T-cell (primary cell): ENCODE measurements around the gene MAP3K1. TPM values are rescaled to one million over a fixed set of nuclear protein-coding genes. Genes with fewer than 3 reads are reported as not detected.

Experiments used
- ATAC-seq, 4 experiments: fragments of 200-7000 bp in 3 of 4; fragments of 150-1000 bp in 1 of 4; cut with Tn5 transposase; replicated peaks in 1 of 4; 1 replicate in 3 of 4; 2 replicates in 1 of 4; pipeline ENCODE4 v1.10.0; 2021; ENCODE audit warnings: moderate library complexity in 3 of 4, mild to moderate bottlenecking in 2 of 4, moderate number of reproducible peaks in 1 of 4
- CTCF ChIA-PET, 2 donors: fragments of 300-600 bp; sonication (Branson Sonifier 250); formaldehyde crosslinking; loops; one replicate each; lab custom pipeline; 2022; ENCODE audit warnings: antibody characterized with exemption in 2 of 2; lab: Charles Lee
- POLR2A ChIA-PET, 2 donors: fragments of 300-600 bp; sonication (Branson Sonifier 250); formaldehyde crosslinking; loops; one replicate each; lab custom pipeline; 2022; ENCODE audit warnings: antibody characterized with exemption in 2 of 2; lab: Charles Lee
- DNase-seq, 35 experiments: peaks; one replicate each; pipeline versions ENCODE4 v3.0.0 to v3.0.0-alpha.2; 2013 to 2023
- H3K27ac ChIP-seq: one replicate; pipeline ENCODE4 v1.5.1; 2013; ENCODE audit warnings: low read length
- H3K27me3 ChIP-seq, 2 experiments: replicated peaks in 1 of 2; 1 replicate in 1 of 2; 2 replicates in 1 of 2; pipeline versions ENCODE4 v1.6.1 to v1.7.0; 2013; ENCODE audit warnings: low read length in 1 of 2, mixed read lengths in 1 of 2; ENCODE audit not compliant: control insufficient read depth in 2 of 2, insufficient read depth in 2 of 2; ENCODE audit errors: extremely low read depth in 1 of 2
- H3K36me3 ChIP-seq, 2 donors: 1 replicate in 1 of 2; 2 replicates in 1 of 2; pipeline versions ENCODE4 v1.6.1 to v1.7.0; 2013; ENCODE audit warnings: low read length in 1 of 2; ENCODE audit not compliant: control insufficient read depth in 2 of 2, insufficient read depth in 1 of 2; ENCODE audit errors: extremely low read depth in 1 of 2
- H3K4me1 ChIP-seq, 2 experiments: 1 replicate in 1 of 2; 2 replicates in 1 of 2; pipeline versions ENCODE4 v1.6.1 to v1.7.0; 2013; ENCODE audit warnings: low read length in 2 of 2, mixed read lengths in 1 of 2; ENCODE audit not compliant: insufficient read depth in 2 of 2, control insufficient read depth in 1 of 2; ENCODE audit errors: extremely low read depth in 1 of 2
- H3K4me3 ChIP-seq, 2 donors: 1 replicate in 1 of 2; 2 replicates in 1 of 2; pipeline versions ENCODE4 v1.5.1 to v1.7.0; 2013; ENCODE audit warnings: mild to moderate bottlenecking in 2 of 2, low read length in 1 of 2, moderate library complexity in 1 of 2; ENCODE audit not compliant: control insufficient read depth in 1 of 2; ENCODE audit errors: extremely low read depth in 1 of 2
- H3K9me3 ChIP-seq: 2 replicates; pipeline ENCODE4 v1.7.0; 2013
- H3K27ac Mint-ChIP-seq, 2 donors: one replicate each; pipeline ENCODE4 v1.8.0; 2020 to 2021; ENCODE audit warnings: mild to moderate bottlenecking in 2 of 2, mixed read lengths in 2 of 2
- H3K27me3 Mint-ChIP-seq, 2 donors: one replicate each; pipeline ENCODE4 v1.8.0; 2021 to 2022; ENCODE audit warnings: mixed read lengths in 2 of 2
- H3K36me3 Mint-ChIP-seq: one replicate; pipeline ENCODE4 v1.8.0; 2021; ENCODE audit warnings: mixed read lengths
- H3K4me1 Mint-ChIP-seq, 3 donors: one replicate each; pipeline ENCODE4 v1.8.0; 2020 to 2022; ENCODE audit warnings: mixed read lengths in 3 of 3, mild to moderate bottlenecking in 1 of 3
- H3K4me3 Mint-ChIP-seq, 3 donors: one replicate each; pipeline ENCODE4 v1.8.0; 2020 to 2022; ENCODE audit warnings: mild to moderate bottlenecking in 3 of 3, mixed read lengths in 3 of 3, moderate library complexity in 3 of 3
- H3K9me3 Mint-ChIP-seq, 3 donors: one replicate each; pipeline ENCODE4 v1.8.0; 2020 to 2022; ENCODE audit warnings: mixed read lengths in 3 of 3
- WGBS: methylation state at CpG from one replicate; pipeline ENCODE4 v1.1.5; 2013; ENCODE audit warnings: missing lambda C conversion rate; ENCODE audit not compliant: insufficient coverage; 5-methylcytosine and 5-hydroxymethylcytosine counted together
- total RNA-seq, 35 experiments: library from RNA in 6 of 35; stranded (reverse) in 6 of 35; fragments of 120-200 nt in 1 of 35; gene quantifications; one replicate each; pipeline versions ENCODE4 v1.2.1 to v1.2.4 and lab custom pipeline; 2013 to 2026

MAP3K1 gene
- total RNA-seq, 5 donors from 2014 or later (not counting 1 experiment from before 2014, with no cell fraction given), result 53.1 to 96.0 (median 80.6) TPM

DNA sequence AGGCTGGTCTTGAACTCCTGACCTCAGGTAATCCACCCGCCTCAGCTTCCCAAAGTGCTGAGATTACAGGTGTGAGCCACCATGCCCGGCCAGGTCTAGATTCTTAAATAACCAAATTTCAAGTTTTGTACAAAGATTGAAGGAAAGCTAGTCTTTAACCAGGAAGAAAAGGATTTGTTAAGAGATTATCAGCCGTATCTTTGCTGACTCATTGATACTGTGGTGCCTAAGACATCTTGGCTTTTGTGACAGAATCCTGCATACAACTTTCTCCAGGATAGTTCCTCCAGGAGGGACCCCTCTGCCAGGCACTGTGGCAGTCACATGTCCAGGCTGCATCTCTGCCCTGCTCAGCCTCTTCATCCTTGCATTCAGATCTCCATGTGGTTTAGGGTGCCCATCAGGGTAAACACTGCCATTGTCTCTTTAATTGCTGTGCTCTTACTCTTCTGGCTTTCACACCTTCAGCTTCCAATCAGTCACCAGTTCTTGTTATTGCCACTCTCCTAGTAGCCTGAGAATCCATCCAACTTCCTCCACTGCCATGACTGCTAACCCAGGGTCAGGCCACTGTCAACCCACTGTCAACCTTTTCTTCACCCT lies 10.0 kb downstream of the MAP3K1 start:
- no peaks in the 10 kb centered on the region for H3K9me3 ChIP-seq
- H3K27ac ChIP-seq, result peak overlapping the region; percentile 16
- H3K36me3 Mint-ChIP-seq, result peaks cover 27% of the 10 kb centered on the region

DNA sequence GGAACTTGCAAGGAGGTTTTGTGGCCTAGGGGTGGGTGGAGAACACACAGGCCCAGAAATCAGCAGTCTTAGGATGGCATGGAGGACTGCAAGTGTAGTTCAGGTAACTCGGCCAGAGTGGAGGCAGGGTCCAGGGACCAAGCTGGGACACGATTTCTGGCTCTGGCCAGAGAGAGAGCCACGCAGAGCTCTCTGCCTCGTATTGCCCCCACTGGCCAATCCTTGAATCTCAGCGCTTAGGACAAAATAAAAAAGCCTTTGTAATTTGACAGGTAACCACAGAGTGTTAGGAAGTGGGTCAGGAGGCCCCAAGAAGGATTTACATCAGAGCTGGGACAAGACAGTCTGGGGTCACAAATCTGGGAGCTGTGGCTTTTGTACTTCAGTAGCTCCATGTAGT lies 11.7 kb downstream of the MAP3K1 start:
- no peaks in the 10 kb centered on the region for H3K9me3 Mint-ChIP-seq
- peaks cover 95 to 97% (median 95%) of the 10 kb centered on the region in 3 donors for H3K4me1 Mint-ChIP-seq
- no peaks in the 10 kb centered on the region for H3K36me3 ChIP-seq
- no peaks in the 10 kb centered on the region for H3K27me3 ChIP-seq
- H3K4me1 ChIP-seq, result peaks cover 61 to 65% of the 10 kb centered on the region in 2 experiments
- POLR2A ChIA-PET, result interaction anchor here (0.6 to 0.7 kb wide), 2 partner anchors 22 to 31 kb away, joined by 3 read pairs; no protein-coding TSS in a partner anchor
- H3K27ac Mint-ChIP-seq, result peak overlapping the region; percentile 82 to 86
- no peaks in the 10 kb centered on the region for H3K9me3 ChIP-seq
- peaks cover 17% of the 10 kb centered on the region for H3K36me3 Mint-ChIP-seq
- peak overlapping the region; percentile 34 to 79 (median 63) for H3K4me3 Mint-ChIP-seq
- 58% methylated on average over 4 of the region's 5 CpGs for WGBS
- H3K27ac ChIP-seq, result peak overlapping the region; percentile 24
- no peaks in the 10 kb centered on the region for H3K27me3 Mint-ChIP-seq
- CTCF ChIA-PET, result interaction anchor here (0.6 to 2.6 kb wide), 9 partner anchors 8 to 557 kb away, joined by 3 to 13 read pairs (median 4); partner anchors contain the start of gene MAP3K1 (in 1 of the 2)
- ATAC-seq (peak; percentile 7 to 35 (median 18)), DNase-seq (peak in 2 of 35 experiments; percentile 18 to 41)
- H3K4me3 ChIP-seq, result no peak overlapping the region

More for the DNA sequence above, 10.0 kb downstream of the MAP3K1 start:
- Mint-ChIP-seq H3K4me1 (peaks cover 90 to 96% (median 93%) of the 10 kb centered on the region in 3 donors), H3K27ac (peak overlapping the region; percentile 69 to 88), H3K9me3 (no peaks in the 10 kb centered on the region), H3K4me3 (peak overlapping the region; percentile 11 to 44 (median 25)), H3K27me3 (no peaks in the 10 kb centered on the region)
- Histone ChIP-seq H3K36me3 (peaks cover 0 to 4% of the 10 kb centered on the region in 2 donors), H3K4me3 (no peak overlapping the region), H3K4me1 (peaks cover 59 to 61% of the 10 kb centered on the region in 2 experiments), H3K27me3 (no peaks in the 10 kb centered on the region)
- 67% methylated on average over 1 of the region's 3 CpGs for WGBS
- CTCF ChIA-PET, result interaction anchor here (1.9 to 2.6 kb wide), 4 partner anchors 10 to 555 kb away, joined by 7 to 13 read pairs (median 11); no protein-coding TSS in a partner anchor
- no peak for ATAC-seq
- POLR2A ChIA-PET, result interaction anchor here (0.6 to 0.8 kb wide), 2 partner anchors 10 to 155 kb away, joined by 3 read pairs; no protein-coding TSS in a partner anchor
- DNase-seq, result no peak

DNA sequence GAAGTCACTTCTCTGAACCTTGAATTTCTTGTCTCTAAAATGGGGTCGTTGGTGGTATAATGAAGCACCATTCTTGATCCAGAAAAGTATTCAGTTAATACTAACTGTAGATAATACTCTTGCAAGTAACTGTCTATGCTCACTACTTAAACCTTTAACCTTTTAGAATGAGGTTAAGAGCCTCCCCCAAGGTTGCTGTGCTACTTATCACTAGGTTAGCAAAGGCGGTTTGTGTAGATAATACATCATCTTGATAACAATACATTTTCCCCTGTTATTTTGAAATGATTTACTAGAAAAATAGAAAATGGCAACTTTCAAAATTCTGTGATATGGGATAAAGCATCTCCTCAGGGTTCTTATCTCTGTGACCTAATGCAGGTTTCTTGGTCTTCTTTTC lies 12.6 kb downstream of the MAP3K1 start:
- POLR2A ChIA-PET, result interaction anchor here (0.6 to 1.4 kb wide), 3 partner anchors 10 to 33 kb away, joined by 3 to 5 read pairs (median 3); no protein-coding TSS in a partner anchor
- Histone ChIP-seq H3K4me3 (no peak overlapping the region), H3K27ac (peak overlapping the region; percentile 6), H3K27me3 (no peaks in the 10 kb centered on the region), H3K36me3 (no peaks in the 10 kb centered on the region), H3K4me1 (peaks cover 57 to 65% of the 10 kb centered on the region in 2 experiments), H3K9me3 (no peaks in the 10 kb centered on the region)
- Mint-ChIP-seq H3K4me1 (peaks cover 95 to 97% (median 95%) of the 10 kb centered on the region in 3 donors), H3K27me3 (no peaks in the 10 kb centered on the region), H3K36me3 (peaks cover 10% of the 10 kb centered on the region), H3K27ac (peak overlapping the region; percentile 61 to 74), H3K9me3 (no peaks in the 10 kb centered on the region), H3K4me3 (peak overlapping the region; percentile 51 to 79 (median 57))
- no peak for ATAC-seq
- DNase-seq, result no peak
- no CpG with 5 or more reads among the region's 2 CpGs for WGBS
- CTCF ChIA-PET, result interaction anchor here (0.5 to 2.8 kb wide), 13 partner anchors 8 to 864 kb away, joined by 3 to 14 read pairs (median 3); no protein-coding TSS in a partner anchor

DNA sequence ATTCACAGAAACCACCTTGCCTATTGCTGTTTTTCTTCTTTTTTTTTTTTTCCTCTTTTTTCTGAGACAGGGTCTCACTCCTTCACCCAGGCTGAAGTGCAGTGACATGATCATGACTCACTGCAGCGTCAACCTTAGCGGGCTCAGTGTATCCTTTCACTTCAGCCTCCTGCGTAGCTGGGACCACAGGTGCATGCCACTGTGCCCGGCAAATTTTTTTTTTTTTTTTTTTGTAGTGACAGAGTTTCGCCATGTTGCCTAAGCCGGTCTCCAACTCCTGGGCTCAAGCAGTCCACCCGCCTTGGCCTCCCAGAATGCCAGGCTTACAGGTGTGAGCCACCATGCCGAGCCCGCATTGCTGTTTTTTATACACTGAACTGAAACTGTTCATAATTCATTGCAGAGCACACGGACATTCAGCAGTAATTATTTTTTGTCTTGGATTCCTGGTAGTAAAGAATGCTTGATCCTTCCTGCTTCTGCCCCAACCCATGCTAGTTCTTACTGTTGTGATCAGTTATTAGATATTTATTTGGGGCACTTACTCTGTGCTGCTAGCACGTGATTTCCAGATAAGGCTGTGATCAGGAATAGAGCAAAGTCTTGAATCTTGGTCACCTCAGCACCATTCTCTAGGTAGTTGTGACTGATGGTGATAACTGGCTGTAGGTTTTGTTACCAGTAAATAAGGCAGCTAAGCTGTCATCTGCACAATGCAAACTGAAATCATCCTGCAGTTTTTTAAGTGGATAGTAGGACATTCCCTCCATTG lies 14.0 kb downstream of the MAP3K1 start:
- ChIA-PET POLR2A (interaction anchor here (0.6 to 1.4 kb wide), 5 partner anchors 9 to 841 kb away, joined by 3 to 5 read pairs (median 3); no protein-coding TSS in a partner anchor), CTCF (interaction anchor here (0.6 to 2.8 kb wide), 9 partner anchors 8 to 565 kb away, joined by 3 to 14 read pairs (median 3); no protein-coding TSS in a partner anchor)
- H3K27me3 ChIP-seq, result no peaks in the 10 kb centered on the region
- peaks cover 54 to 68% of the 10 kb centered on the region in 2 experiments for H3K4me1 ChIP-seq
- Mint-ChIP-seq H3K4me3 (peak overlapping the region; percentile 76 to 79 (median 76)), H3K36me3 (peaks cover 9% of the 10 kb centered on the region), H3K27me3 (no peaks in the 10 kb centered on the region), H3K27ac (peak overlapping the region; percentile 84 to 92), H3K9me3 (no peaks in the 10 kb centered on the region), H3K4me1 (peaks cover 96 to 97% (median 96%) of the 10 kb centered on the region in 3 donors)
- H3K4me3 ChIP-seq, result peak overlapping the region in 1 of 2 donors; percentile 28
- H3K36me3 ChIP-seq, result no peaks in the 10 kb centered on the region
- H3K9me3 ChIP-seq, result no peaks in the 10 kb centered on the region
- ATAC-seq (peak; percentile 69 to 88 (median 80)), DNase-seq (peak in 33 of 35 experiments; percentile 27 to 70 (median 46))
- 81% methylated on average over 3 of the region's 11 CpGs for WGBS
- H3K27ac ChIP-seq, result peak overlapping the region; percentile 21

DNA sequence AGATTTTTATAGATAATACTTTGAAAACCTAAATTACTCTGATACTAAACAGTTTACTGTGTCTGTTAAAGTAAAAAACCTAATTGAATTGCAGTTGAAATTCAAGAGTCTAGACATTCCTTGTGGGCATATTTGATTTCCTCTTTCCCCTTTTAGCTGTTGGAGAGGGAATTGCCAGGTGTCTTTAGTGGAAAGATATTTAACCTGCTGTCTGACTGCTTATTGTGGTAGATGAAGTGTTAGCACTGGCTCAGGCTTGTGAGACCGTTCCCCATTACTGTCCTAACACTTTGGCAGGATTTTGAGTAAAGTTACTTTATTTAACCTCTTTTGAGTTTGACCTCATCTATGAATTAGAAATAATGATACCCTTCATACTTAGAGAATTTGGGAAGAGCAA lies 16.4 kb downstream of the MAP3K1 start:
- H3K36me3 ChIP-seq, result no peaks in the 10 kb centered on the region
- no peak overlapping the region for H3K4me3 ChIP-seq
- CTCF ChIA-PET, result no interaction called here
- Mint-ChIP-seq H3K36me3 (peaks cover under 1% of the 10 kb centered on the region), H3K4me3 (peak overlapping the region in 1 of 3 donors; percentile 79), H3K9me3 (no peaks in the 10 kb centered on the region), H3K4me1 (peaks cover 94 to 97% (median 94%) of the 10 kb centered on the region in 3 donors), H3K27ac (peak overlapping the region; percentile 62 to 87), H3K27me3 (no peaks in the 10 kb centered on the region)
- H3K27ac ChIP-seq, result no peak overlapping the region
- H3K4me1 ChIP-seq, result peaks cover 58 to 75% of the 10 kb centered on the region in 2 experiments
- POLR2A ChIA-PET, result no interaction called here
- ATAC-seq, result no peak
- DNase-seq, result no peak
- no peaks in the 10 kb centered on the region for H3K27me3 ChIP-seq
- no peaks in the 10 kb centered on the region for H3K9me3 ChIP-seq
- WGBS, result no CpG with 5 or more reads among the region's 1 CpG
